ENCODE results near the gene HSFX3.
A peak's percentile ranks its signal among the peaks of the same experiment; 100 is the strongest.
"Not testable (repeated sequence)": the region's sequence is repeated elsewhere in the genome, so short reads cannot be mapped to it uniquely, and the experiment has no call there.

The HSFX3 gene

DNA sequence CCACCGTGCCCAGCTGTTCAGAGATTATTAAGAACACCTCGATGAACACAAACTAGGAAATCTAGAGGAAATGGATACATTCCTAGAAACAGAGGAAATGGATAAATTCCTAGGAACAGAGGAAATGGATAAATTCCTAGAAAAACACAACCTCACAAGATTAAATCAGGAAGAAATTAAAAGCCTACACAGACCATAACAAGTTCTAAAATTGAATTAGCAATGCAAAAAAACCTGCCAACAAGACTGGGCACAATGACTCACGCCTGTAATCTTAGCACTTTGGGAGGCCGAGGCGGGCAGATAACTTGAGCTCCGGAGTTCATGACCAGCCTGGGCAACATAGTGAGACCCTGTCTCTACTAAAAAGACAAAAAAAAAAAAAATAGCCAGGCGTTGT, 31.5 kb downstream of the HSFX3 start:
- DNase-seq (ENCODE audit: low spot score) (no peak), FAIRE-seq (no peak)

DNA sequence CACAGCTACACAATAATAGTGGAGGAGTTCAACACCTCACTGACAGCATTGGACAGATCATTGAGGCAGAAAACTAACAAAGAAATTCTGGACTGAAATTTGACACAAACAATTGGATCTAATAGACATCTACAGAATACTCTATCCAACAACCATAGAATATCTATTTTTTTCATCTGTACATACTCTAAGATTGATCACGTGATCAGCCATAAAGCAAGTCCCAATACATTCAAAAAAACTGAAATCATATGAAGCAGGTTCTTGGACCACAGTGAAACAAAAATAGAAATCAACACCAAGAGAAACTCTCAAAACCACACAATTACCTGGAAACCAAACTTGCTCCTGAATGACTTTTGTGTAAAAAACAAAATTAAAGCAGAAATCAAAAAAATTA, 32.4 kb downstream of the HSFX3 start:
- DNase-seq (ENCODE audit: low spot score) (no peak), FAIRE-seq (no peak)

- FAIRE-seq: no peak
- DNase-seq (ENCODE audit: low spot score): no peak
Observed at GRCh38 chrX:149516604-149517003, 33.1 kb downstream of the HSFX3 start.

- DNase-seq (ENCODE audit: low spot score) (no peak), FAIRE-seq (no peak)
Observed at GRCh38 chrX:149515954-149516602, 33.6 kb downstream of the HSFX3 start.

DNA sequence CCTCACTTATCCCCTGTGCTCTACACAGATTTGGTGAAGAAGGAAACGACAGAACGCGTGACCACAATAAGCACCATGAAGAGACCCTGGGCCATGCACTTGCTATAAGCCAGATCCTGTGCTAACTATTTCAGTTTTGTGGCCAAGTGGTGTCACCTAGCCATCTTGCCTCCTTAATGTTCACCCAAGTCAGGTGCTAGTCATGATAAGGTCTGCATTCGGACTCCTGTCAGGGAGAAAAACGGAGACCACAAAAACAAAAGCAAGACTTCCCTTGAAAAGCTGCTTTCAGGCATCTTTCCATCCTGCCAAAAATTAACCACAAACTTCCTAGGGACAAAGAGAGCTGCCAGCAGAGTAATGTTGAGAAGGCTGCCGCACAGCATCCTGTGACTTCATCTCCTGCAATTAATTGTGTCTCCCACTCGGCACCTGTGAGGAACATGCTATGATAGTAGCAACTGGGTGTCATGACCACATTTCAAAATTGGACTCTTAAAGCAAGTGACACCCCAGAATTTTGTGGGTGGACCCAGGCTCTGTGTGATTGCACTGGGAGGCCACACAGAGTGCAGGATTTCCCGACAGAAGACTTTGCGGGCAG, 35.8 kb downstream of the HSFX3 start:
- FAIRE-seq (no peak), DNase-seq (ENCODE audit: low spot score) (no peak)

DNA sequence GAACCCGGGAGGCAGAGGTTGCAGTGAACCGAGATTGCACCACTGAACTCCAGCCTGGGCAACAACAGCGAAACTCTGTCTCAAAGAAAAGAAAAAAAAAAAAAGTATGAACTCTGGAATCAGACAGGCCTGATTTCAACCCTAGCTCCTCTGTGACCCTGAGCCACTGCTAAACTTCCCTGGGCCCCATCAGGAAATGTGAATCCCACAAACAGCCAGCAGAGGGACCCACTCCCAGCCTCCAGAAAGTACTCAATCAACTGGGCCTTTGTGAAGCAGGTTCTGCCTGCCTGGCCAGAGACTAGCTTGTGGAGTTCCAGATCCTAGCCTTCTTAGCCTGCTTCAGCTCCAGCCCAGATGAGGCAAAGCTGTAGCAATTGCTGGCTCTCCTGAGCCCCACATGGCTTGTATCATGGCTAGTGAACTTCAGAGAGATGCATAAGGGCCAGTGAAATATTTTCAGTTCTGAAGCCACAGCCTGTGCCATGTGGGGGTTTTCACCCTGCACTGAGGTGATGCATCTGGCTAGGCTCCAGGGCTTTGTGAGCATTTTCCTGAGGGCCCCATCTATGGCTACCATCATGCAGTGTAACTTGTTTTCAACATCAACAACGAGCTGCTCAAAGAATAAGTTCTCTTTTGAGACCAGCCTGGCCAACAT, 37.4 kb downstream of the HSFX3 start:
- DNase-seq (ENCODE audit: low spot score): peak; percentile 27
- no peak for FAIRE-seq

DNA sequence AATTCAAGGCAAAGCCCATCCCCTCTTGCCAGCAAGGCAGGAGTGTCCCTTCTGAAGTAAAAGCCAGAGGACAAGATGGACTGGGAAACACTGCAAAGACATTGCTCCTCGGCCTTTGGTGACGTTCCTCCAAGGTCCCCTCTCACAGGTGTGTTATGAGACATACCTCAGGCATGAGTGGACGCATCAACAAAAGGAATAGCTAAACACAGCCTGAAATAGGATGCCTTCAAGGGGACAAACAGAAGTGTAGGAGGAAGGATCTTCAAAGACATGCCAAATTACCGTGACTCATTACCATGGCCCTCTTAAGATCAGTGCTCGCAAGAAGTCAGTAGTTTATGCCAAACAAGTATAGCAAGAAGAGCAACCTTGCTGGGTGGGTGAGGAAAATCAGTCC, 38.6 kb downstream of the HSFX3 start:
- DNase-seq (ENCODE audit: low spot score): no peak
- FAIRE-seq: no peak

GRCh38 chrX:149510386-149510785, 39.3 kb downstream of the HSFX3 start:
- DNase-seq (ENCODE audit: low spot score): no peak
- FAIRE-seq: no peak

DNA sequence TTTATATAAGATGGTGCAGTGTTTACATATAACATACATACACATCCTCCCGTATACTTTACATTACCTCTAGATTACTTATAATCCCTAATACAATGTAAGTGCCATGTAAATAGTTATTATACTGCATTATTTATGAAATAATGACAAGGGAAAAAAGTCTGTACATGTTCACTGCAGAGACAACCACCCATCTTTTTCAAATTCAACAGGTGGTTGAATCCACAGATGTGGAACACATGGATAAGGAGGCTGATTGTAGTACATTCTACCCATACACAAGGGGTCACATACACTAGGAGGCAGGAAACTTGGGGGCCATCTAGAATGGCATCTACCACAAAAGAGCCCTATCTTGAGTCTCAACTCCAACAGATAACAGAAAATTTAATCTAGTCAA, 41.3 kb downstream of the HSFX3 start:
- DNase-seq (ENCODE audit: low spot score): no peak
- no peak for FAIRE-seq

GRCh38 chrX:149506349-149506748, 43.4 kb downstream of the HSFX3 start:
- no peak for FAIRE-seq
- no peak for DNase-seq (ENCODE audit: low spot score)

DNA sequence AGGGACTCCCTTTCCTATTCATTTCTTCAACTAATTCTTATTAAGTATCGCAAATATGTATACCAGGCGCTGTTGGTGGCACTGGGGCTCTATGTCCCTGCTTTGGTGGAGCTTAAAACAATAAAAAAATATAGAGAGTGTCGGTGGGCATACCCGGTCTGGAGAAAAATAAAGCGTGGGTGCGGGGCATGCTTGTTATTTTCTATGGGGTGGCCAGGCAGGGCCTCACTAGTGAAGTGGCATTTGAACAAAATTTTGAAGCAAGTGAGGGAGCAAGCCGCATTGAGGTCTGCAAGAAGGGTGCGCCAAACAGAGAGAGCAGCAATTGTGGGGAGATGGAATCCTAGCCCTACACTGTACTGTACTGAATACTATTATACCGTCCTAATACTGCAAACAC, 44.1 kb downstream of the HSFX3 start:
- DNase-seq (ENCODE audit: low spot score) (no peak), FAIRE-seq (no peak)

DNA sequence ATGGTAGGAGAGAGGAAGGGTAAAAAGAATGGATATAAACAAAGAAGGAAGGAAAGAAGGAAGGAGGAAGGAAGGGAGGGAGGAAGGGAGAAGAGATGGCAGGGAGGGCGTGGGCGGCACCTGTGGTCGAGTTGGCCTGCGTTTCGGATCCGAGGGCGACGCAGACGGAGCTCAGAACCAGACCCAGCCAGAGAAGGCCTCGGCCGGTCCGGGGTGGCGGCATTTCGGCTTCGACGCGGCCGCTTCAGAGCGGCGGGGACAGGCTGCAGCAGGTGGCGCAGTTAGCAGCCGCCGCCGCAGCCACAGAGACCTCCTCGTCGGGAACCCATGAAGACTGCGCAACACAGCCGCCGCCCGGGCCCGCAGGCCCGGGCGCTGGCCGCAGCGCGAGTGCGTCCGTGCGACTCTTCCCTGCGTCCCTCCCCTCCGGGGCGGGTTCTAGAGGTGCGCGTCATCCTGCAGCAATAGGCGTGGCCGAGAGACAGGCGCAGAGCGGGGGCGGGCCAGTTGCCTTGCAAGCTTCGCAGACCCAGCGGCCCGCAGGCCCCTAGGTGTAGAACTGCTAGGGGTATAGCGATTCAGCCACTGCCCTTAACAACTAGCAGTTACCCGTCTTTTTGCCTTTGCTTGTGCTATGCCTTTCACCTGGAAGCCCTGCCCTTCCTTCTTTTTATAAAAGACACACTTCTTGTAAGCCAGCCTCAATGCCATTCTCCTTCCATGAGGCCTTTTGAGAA, 44.6 kb downstream of the HSFX3 start, which contains the start of gene IDS:
IDS (minus strand) TSS at position 392 of the 737 bp plus-strand sequence; CDS start at position 223, 169 bp downstream.
- FAIRE-seq: no peak

DNA sequence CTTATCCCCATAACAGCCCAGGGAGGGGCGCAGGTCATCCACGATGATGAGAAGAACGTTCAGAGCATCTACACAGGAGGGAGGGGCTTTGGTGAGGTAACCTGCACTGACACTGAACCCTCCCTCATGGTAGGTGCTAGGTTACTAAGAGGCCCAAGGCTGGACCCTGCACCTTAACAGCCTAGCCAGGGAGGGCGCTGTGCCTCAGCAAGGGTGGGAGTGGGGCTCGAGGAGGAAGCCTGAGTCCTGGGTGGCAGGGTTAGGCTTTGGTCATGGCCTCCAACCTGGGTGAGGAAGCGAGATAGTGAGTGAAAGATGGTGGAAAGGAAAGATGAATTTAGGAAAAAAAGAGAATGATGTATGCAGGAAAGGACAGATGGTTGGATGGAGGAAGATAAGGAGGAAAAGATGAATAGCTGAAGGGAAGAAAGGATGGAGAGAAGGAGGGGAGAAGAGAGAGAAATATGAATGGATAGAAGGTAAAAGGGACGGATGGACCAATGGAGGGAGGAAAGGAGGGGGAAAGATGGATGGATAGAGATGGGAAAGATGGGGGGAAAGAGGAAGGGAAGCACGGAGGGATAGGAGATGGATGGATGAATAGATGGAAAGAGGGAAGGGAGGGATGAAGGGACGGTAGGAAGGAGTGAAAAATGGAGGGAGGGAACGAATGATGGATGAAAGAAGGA, 45.4 kb downstream of the HSFX3 start:
- DNase-seq (ENCODE audit: low spot score) (peak; percentile 17), FAIRE-seq (no peak)

More for the DNA sequence above, 44.6 kb downstream of the HSFX3 start, which contains the start of gene IDS:
- DNase-seq (ENCODE audit: low spot score): peak; percentile 72

- peak; percentile 64 for DNase-seq (ENCODE audit: low spot score)
Observed at GRCh38 chrX:149503446-149503845, 46.3 kb downstream of the HSFX3 start.

GRCh38 chrX:149502923-149503322, 46.8 kb downstream of the HSFX3 start:
- not testable (repeated sequence) for DNase-seq (ENCODE audit: low spot score); FAIRE-seq

More at GRCh38 chrX:149503446-149503845, 46.3 kb downstream of the HSFX3 start:
- FAIRE-seq: peak; percentile 65

DNA sequence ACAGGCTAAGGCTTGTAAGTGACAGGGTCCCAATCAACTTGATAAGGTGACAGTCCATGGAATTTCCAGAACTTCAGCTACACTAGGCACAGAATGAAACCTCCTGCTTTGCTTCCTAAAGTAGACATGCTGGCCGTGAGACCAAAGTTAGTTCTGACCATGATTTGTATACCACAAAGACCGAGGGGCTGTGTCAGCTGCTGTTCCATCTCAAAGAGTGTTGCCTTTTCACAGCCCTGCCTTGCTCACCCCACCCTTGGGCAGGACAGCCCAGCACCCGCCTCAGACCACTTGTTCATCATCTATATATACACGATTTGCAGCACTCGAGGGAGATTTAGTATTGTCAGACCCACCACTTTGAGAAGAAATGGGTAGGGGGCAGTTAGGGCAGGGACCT, 50.0 kb downstream of the HSFX3 start:
- no peak for FAIRE-seq

GRCh38 chrX:149498767-149499166, 51.0 kb downstream of the HSFX3 start:
- FAIRE-seq (no peak), DNase-seq (ENCODE audit: low spot score) (no peak)

More for the DNA sequence above, 50.0 kb downstream of the HSFX3 start:
- no peak for DNase-seq (ENCODE audit: low spot score)

Measured in RCC 7860 (cell line).